GM18909 (cell line): ENCODE data around the gene REXO4.

ENCODE experiments used
- ATAC-seq: cut with Tn5 transposase; IDR thresholded peaks from one replicate; pipeline ENCODE4 v1.9.1; 2021; ENCODE audit warnings: mild to moderate bottlenecking; ENCODE audit not compliant: unreplicated experiment, poor library complexity

REXO4 gene

GRCh38 chr9:133417541-133418461 lies at the start of gene REXO4:
Gene REXO4, minus strand, starts transcription at chr9:133418010. Its CDS starts 166 bp downstream, at chr9:133417844.
- ATAC-seq, result peak; percentile 76

- no peak for ATAC-seq
These were observed 49.3 kb upstream of the REXO4 start for GRCh38 chr9:133467101-133467500.

GRCh38 chr9:133465984-133466383 lies 48.2 kb upstream of the REXO4 start:
- no peak for ATAC-seq

- ATAC-seq, result no peak
These were observed 46.8 kb upstream of the REXO4 start for GRCh38 chr9:133464638-133465037.

GRCh38 chr9:133463864-133464615 lies 46.2 kb upstream of the REXO4 start:
- no peak for ATAC-seq

- ATAC-seq, result no peak
These were observed 45.5 kb upstream of the REXO4 start for GRCh38 chr9:133463234-133463863.

- no peak for ATAC-seq
These were observed 44.2 kb upstream of the REXO4 start for GRCh38 chr9:133461975-133462374.

GRCh38 chr9:133460405-133461175 lies 42.8 kb upstream of the REXO4 start:
- ATAC-seq, result peak; percentile 31

GRCh38 chr9:133459476-133460404 lies 41.9 kb upstream of the REXO4 start, which contains the start of gene CACFD1:
Gene CACFD1, plus strand, starts transcription at chr9:133459978. Its CDS starts 89 bp downstream, at chr9:133460067.
- peak; percentile 83 for ATAC-seq

GRCh38 chr9:133458643-133459312 lies 41.0 kb upstream of the REXO4 start:
- no peak for ATAC-seq

- no peak for ATAC-seq
These were observed 39.9 kb upstream of the REXO4 start for GRCh38 chr9:133457748-133458147.

- no peak for ATAC-seq
These were observed 39.4 kb upstream of the REXO4 start for GRCh38 chr9:133457233-133457632.

GRCh38 chr9:133456409-133456808 lies 38.6 kb upstream of the REXO4 start:
- no peak for ATAC-seq

GRCh38 chr9:133455936-133456335 lies 38.1 kb upstream of the REXO4 start:
- no peak for ATAC-seq

GRCh38 chr9:133454943-133455673 lies 37.3 kb upstream of the REXO4 start:
- ATAC-seq, result no peak

- no peak for ATAC-seq
These were observed 36.5 kb upstream of the REXO4 start for GRCh38 chr9:133454325-133454724.

GRCh38 chr9:133453651-133454050 lies 35.8 kb upstream of the REXO4 start:
- no peak for ATAC-seq

- no peak for ATAC-seq
These were observed 34.8 kb upstream of the REXO4 start for GRCh38 chr9:133452562-133452961.
